ENCODE results near the gene GNAI2. TPM values are rescaled to one million over a fixed set of nuclear protein-coding genes. Genes with fewer than 3 reads are reported as not detected.

GNAI2 gene
- total RNA-seq, 4 donors from 2014 or later = 123 to 325 (median 173) TPM

DNA sequence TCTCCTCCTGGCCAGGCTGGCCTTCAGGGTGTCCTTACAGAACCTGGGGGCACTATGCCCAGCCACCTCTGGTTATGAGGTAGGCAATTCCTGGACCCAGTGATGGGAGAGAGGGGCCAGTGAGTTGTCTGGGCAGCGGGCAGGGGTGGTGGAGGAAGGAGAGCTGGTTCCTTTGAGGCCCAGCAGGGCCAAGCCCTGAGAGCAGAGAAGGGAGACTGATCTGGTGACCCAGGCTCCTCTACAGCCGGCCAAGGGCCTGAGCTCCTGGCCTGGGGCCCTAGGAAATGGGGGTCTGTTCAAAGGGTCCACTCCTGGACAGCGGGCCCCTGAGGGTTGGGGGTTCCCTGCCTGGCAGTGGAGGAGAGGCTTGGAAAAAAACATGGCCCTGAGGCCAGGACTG lies 23.0 kb upstream of the GNAI2 start:
- Histone ChIP-seq H3K4me3 (no peak overlapping the region), H3K36me3 (no peaks in the 10 kb centered on the region), H3K27ac (no peak overlapping the region), H3K27me3 (no peaks in the 10 kb centered on the region), H3K9me3 (no peaks in the 10 kb centered on the region), H3K4me1 (no peaks in the 10 kb centered on the region)
- no peak for DNase-seq
- intact Hi-C loops (cut with DNase I; ENCODE audit: low total_unique reads) = no loop called here
- TF ChIP-seq, protein P1, sequence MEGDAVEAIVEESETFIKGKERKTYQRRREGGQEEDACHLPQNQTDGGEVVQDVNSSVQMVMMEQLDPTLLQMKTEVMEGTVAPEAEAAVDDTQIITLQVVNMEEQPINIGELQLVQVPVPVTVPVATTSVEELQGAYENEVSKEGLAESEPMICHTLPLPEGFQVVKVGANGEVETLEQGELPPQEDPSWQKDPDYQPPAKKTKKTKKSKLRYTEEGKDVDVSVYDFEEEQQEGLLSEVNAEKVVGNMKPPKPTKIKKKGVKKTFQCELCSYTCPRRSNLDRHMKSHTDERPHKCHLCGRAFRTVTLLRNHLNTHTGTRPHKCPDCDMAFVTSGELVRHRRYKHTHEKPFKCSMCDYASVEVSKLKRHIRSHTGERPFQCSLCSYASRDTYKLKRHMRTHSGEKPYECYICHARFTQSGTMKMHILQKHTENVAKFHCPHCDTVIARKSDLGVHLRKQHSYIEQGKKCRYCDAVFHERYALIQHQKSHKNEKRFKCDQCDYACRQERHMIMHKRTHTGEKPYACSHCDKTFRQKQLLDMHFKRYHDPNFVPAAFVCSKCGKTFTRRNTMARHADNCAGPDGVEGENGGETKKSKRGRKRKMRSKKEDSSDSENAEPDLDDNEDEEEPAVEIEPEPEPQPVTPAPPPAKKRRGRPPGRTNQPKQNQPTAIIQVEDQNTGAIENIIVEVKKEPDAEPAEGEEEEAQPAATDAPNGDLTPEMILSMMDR (IDR thresholded peaks at IDR 0.05) = no peak
- no peak for TF ChIP-seq POLR2A (IDR thresholded peaks at IDR 0.05)

DNA sequence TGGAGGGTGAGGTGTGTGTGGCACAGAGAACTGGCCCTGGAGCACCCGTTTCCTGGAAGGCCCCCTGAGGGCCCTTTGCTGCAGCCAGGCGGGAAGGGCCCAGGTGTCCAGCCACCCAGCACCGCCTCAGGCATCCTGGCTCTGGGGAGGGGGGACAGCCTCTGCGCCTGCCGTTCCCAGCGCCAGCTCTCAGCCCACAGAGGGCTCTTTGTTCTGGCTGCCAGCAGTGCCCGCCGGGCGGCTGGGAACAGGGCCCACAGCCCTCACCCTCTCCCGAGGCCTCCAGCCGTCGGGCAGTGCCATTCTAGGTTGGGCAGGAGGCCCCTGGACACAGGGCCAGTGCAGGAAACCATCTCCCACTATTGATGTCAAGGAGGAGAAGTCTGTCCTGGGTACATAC lies 22.6 kb upstream of the GNAI2 start:
- no peak overlapping the region for H3K27ac ChIP-seq

DNA sequence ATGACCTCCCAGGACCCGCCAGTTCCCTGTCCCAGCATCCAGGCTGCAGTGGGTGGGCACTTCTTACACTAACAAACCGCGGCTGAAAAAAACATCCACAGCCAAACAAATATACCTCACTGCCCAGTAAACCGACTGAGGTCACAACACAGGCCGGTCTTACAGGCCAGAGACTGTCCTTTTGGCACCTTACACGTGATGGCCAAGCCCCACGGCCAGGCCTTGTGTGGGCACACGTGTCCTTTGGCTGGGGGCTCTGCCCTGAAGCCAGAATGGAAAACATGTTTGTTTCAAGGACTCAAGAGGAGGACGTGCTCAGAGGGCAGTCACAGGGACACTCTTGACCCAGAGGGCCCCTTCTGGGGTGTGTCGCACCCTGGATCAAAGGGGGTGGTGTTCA lies 21.2 kb upstream of the GNAI2 start:
- Histone ChIP-seq H3K27ac (no peak overlapping the region), H3K9me3 (no peaks in the 10 kb centered on the region), H3K27me3 (no peaks in the 10 kb centered on the region), H3K36me3 (no peaks in the 10 kb centered on the region), H3K4me1 (no peaks in the 10 kb centered on the region), H3K4me3 (no peak overlapping the region)
- intact Hi-C loops (cut with DNase I; ENCODE audit: low total_unique reads) = no loop called here
- DNase-seq = no peak
- TF ChIP-seq, protein P1 (IDR thresholded peaks at IDR 0.05) = no peak
- TF ChIP-seq POLR2A (IDR thresholded peaks at IDR 0.05) = no peak

More for the DNA sequence above, 22.6 kb upstream of the GNAI2 start:
- Histone ChIP-seq H3K4me3 (no peak overlapping the region), H3K9me3 (no peaks in the 10 kb centered on the region), H3K4me1 (no peaks in the 10 kb centered on the region), H3K36me3 (no peaks in the 10 kb centered on the region), H3K27me3 (no peaks in the 10 kb centered on the region)
- intact Hi-C loops (cut with DNase I; ENCODE audit: low total_unique reads) = no loop called here
- no peak for DNase-seq
- TF ChIP-seq POLR2A (IDR thresholded peaks at IDR 0.05) = no peak
- TF ChIP-seq, protein P1 (IDR thresholded peaks at IDR 0.05) = no peak

DNA sequence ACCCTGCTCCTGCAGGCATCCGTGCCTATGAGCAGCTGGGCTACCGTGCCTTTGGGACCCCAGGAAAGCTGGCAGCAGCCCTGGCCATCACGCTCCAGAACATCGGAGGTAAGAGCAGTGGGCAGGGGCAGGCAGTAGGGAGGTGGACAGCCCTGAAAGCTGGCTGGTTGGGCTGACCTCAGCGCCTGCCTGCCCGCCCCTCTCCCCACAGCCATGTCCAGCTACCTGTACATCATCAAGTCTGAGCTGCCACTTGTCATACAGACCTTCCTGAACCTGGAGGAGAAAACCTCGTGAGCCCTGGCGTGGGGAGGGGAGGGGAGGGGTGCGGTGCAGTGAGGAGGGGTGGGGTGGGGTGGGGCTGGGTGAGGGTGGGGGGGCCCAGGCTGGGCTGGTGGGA lies 20.5 kb upstream of the GNAI2 start:
- Histone ChIP-seq H3K27me3 (no peaks in the 10 kb centered on the region), H3K4me3 (no peak overlapping the region), H3K9me3 (no peaks in the 10 kb centered on the region), H3K4me1 (no peaks in the 10 kb centered on the region), H3K27ac (no peak overlapping the region), H3K36me3 (no peaks in the 10 kb centered on the region)
- no peak for TF ChIP-seq POLR2A (IDR thresholded peaks at IDR 0.05)
- TF ChIP-seq, protein P1 (IDR thresholded peaks at IDR 0.05) = no peak
- DNase-seq = no peak
- intact Hi-C loops (cut with DNase I; ENCODE audit: low total_unique reads) = no loop called here

DNA sequence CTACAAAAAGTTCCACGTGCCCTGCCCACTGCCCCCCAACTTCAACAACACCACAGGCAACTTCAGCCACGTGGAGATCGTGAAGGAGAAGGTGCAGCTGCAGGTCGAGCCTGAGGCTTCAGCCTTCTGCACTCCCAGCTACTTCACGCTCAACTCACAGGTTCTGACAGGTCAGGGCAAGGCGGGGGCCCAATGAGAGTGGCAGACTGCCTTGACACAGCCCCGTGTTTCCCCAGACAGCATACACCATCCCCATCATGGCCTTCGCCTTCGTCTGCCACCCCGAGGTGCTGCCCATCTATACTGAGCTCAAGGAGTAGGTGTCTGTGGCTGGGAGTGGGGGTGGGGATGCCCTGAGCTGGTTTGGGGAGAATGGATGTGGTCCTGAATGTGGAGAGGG lies 18.3 kb upstream of the GNAI2 start:
- H3K9me3 ChIP-seq = no peaks in the 10 kb centered on the region
- H3K4me3 ChIP-seq = no peak overlapping the region
- intact Hi-C loops (cut with DNase I; ENCODE audit: low total_unique reads) = no loop called here
- H3K27ac ChIP-seq = no peak overlapping the region
- no peaks in the 10 kb centered on the region for H3K36me3 ChIP-seq
- no peaks in the 10 kb centered on the region for H3K27me3 ChIP-seq
- H3K4me1 ChIP-seq = no peaks in the 10 kb centered on the region
- DNase-seq = no peak
- no peak for TF ChIP-seq POLR2A (IDR thresholded peaks at IDR 0.05)
- TF ChIP-seq, protein P1 (IDR thresholded peaks at IDR 0.05) = no peak
